ENCODE results near the gene HRH4. TPM values are rescaled to one million over a fixed set of nuclear protein-coding genes. Genes with fewer than 3 reads are reported as not detected.
A peak's percentile ranks its signal among the peaks of the same experiment; 100 is the strongest.

HRH4 gene
- total and polyA plus RNA-seq, 9 donors: 0.04 to 0.09 (median 0.06) TPM; not detected in 5

DNA sequence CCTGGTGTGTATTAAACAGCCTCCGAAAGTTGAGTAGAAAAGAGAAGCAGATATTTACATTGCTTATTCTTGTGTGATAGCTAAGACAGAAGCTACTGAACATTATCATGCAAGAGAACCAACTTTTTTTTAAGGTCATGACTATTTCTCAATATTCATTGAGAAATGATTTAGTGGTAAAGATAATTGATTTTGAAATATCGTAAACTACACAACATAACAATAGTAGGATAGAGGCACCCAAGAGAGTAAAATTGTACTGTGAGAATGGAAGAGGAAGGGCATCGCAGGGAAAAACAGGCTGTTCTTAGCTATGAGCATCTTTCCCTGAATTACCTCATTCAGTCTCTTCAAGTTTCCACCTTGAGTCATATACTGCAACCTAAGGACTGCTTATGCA, 25.2 kb downstream of the HRH4 start:
- WGBS (ENCODE audit: insufficient coverage): no CpG with 5 or more reads among the region's 3 CpGs
- H3K36me3 ChIP-seq (ENCODE audit: control insufficient read depth, insufficient read depth, low read length): no peaks in the 10 kb centered on the region
- peaks cover 2% of the 10 kb centered on the region for H3K4me1 ChIP-seq (ENCODE audit: control insufficient read depth, insufficient read depth, low read length)
- no peak overlapping the region for H3K27ac ChIP-seq (ENCODE audit: low read length)
- H3K27me3 ChIP-seq (ENCODE audit: control insufficient read depth, insufficient read depth, low read length): no peaks in the 10 kb centered on the region
- H3K9me3 ChIP-seq (replicated peaks; ENCODE audit: control insufficient read depth, low read depth, low read length): no peaks in the 10 kb centered on the region
- no peak for DNase-seq
- H3K4me3 ChIP-seq (ENCODE audit: low read length): no peak overlapping the region

DNA sequence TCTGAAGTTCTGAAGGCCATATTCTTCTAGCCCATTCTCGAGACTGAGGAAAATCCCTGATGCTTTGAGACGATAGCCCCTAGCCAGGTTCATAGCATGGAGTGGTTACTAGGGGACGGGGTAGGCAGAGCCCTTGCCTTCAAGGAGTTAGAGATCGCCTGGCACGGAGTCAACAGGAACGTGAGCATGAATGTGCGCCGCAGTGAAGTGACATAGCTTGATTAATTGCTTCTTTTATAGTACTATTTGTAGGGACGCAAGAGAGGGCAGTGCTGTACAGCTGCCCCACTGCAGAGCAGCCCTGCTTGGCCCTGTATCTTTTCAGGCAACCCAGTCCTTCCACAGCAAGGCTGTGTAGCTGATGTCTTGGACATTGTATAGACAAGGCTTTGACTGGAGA, 26.2 kb downstream of the HRH4 start:
- 57% methylated on average over 8 of the region's 9 CpGs for WGBS (ENCODE audit: insufficient coverage)
- Histone ChIP-seq H3K9me3 (replicated peaks; ENCODE audit: control insufficient read depth, low read depth, low read length) (no peaks in the 10 kb centered on the region), H3K4me3 (ENCODE audit: low read length) (no peak overlapping the region), H3K27ac (ENCODE audit: low read length) (no peak overlapping the region), H3K4me1 (ENCODE audit: control insufficient read depth, insufficient read depth, low read length) (peaks cover 2% of the 10 kb centered on the region), H3K27me3 (ENCODE audit: control insufficient read depth, insufficient read depth, low read length) (no peaks in the 10 kb centered on the region), H3K36me3 (ENCODE audit: control insufficient read depth, insufficient read depth, low read length) (no peaks in the 10 kb centered on the region)
- DNase-seq: no peak

DNA sequence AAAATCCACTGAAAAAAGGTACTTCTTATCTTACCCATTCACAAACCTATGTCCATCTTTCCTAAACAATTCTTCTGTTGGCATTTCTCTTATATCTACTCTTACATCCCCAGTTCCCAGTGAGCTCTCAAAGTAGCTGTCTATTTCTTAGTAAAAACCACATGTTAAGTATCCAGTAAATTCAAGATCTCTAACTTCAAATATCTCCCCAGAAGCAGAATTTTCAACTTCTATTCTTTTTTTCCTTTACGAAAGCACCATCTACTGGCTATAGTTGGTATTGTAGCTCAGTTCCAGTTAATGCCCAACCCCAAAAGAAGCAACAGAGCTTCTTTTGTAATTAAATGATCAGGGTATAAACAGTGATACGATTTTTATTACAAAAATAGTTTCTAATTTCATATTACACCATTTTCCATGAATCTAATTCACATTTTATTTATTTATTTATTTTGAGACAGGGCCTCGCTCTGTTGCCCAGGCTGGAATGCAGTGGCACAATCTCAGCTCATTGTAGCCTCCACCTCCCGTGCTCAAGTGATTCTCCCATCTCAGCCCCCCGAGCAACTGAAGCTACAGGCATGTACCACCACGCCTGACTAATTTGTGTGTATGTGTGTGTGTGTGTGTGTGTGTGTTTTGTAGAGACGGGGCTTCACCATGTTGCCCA, 28.5 kb downstream of the HRH4 start:
- 100% methylated on average over 2 of the region's 7 CpGs for WGBS (ENCODE audit: insufficient coverage)
- DNase-seq: peak; percentile 71

DNA sequence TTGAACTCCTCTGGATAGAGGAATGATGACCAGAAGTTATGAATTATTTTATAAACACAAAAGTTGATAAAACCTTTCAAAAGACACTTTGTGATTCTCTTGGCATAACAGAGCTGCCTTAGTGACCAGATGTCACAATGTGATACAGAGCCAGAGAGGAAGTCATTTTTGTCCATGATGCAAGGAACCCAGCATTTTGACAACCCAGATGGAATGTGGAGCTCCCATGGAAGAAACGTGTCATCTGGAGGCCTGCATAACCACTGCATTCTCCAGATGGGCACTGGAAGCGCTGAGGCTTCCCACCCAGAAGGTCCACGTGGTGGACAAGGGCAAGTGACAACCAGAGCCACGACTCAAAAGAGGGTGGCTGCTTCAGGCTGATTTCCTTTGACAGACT, 30.1 kb downstream of the HRH4 start:
- 40% methylated on average over 4 of the region's 4 CpGs for WGBS (ENCODE audit: insufficient coverage)
- Histone ChIP-seq H3K4me3 (ENCODE audit: low read length) (no peak overlapping the region), H3K36me3 (ENCODE audit: control insufficient read depth, insufficient read depth, low read length) (no peaks in the 10 kb centered on the region), H3K4me1 (ENCODE audit: control insufficient read depth, insufficient read depth, low read length) (peaks cover 4% of the 10 kb centered on the region), H3K9me3 (replicated peaks; ENCODE audit: control insufficient read depth, low read depth, low read length) (peaks cover 5% of the 10 kb centered on the region), H3K27ac (ENCODE audit: low read length) (no peak overlapping the region), H3K27me3 (ENCODE audit: control insufficient read depth, insufficient read depth, low read length) (no peaks in the 10 kb centered on the region)
- peak; percentile 34 for DNase-seq

More for the DNA sequence above, 28.5 kb downstream of the HRH4 start:
- Histone ChIP-seq H3K4me3 (ENCODE audit: low read length) (no peak overlapping the region), H3K27me3 (ENCODE audit: control insufficient read depth, insufficient read depth, low read length) (no peaks in the 10 kb centered on the region), H3K9me3 (replicated peaks; ENCODE audit: control insufficient read depth, low read depth, low read length) (peaks cover 4% of the 10 kb centered on the region), H3K27ac (ENCODE audit: low read length) (no peak overlapping the region), H3K36me3 (ENCODE audit: control insufficient read depth, insufficient read depth, low read length) (no peaks in the 10 kb centered on the region), H3K4me1 (ENCODE audit: control insufficient read depth, insufficient read depth, low read length) (peaks cover 4% of the 10 kb centered on the region)

DNA sequence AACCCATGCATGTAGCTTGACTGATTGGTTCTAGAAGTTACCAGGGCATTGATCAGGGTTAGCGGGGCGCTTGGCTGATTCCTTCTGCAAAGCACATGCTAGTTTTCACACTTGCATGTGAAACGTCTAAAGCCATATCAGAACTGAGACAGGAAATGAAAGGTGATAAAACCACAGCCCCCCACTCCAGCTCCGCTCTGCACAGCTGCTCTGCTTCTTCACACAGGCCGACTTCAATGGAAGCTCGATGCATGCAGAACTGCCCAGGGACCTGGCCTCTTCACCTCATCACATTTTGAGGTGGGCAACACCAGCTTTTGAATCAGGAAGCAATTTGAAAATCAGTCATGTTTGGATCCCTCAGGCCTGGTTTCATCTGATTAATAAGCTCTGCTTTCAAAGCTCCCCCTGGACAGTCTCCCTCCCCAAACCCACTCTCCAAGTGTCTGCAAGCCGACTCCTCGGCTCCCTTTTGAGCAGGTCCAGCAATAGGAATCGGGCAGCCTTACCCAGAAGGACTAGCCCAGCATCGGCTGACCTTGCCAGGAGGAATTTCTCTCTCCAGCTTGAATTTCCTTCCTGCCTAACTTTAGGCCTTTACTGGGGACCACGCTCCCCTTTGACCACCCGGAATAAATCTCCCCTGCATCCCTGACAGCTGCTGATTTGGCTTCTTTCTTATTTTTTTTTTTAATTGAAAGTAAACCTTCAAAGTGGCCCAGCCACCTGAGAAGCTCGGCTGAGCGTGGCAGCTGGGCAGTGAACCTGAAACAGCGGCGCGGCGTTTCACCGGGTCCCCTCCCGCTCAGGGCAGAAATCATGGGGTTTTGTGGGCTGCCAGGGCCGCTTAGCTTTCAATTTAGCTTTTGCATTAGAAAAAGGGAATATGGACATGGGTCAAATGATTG, 31.7 kb downstream of the HRH4 start:
- peaks cover 5% of the 10 kb centered on the region for H3K9me3 ChIP-seq (replicated peaks; ENCODE audit: control insufficient read depth, low read depth, low read length)
- no peaks in the 10 kb centered on the region for H3K27me3 ChIP-seq (ENCODE audit: control insufficient read depth, insufficient read depth, low read length)
- H3K4me1 ChIP-seq (ENCODE audit: control insufficient read depth, insufficient read depth, low read length): peaks cover 9% of the 10 kb centered on the region
- no peaks in the 10 kb centered on the region for H3K36me3 ChIP-seq (ENCODE audit: control insufficient read depth, insufficient read depth, low read length)
- 61% methylated on average over 17 of the region's 21 CpGs for WGBS (ENCODE audit: insufficient coverage)
- H3K27ac ChIP-seq (ENCODE audit: low read length): no peak overlapping the region
- DNase-seq: no peak
- no peak overlapping the region for H3K4me3 ChIP-seq (ENCODE audit: low read length)

DNA sequence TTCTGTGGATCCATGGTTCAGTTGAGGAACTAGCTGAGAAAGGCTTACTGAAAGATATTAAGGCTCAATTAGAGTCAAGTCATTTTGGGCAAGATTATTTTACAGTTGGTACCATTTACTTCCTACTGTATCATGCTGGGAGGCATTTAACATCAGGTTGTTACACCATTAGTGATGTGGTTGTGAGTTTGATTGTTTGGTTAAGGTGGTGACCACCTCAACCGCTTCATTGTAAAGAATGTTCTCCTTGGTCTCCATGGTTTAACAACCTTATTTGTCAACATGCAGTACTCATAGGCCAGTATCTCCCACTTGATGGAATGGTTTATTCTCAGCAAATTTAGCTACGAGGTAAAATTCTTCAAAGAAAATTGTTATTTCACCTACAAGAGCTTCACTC, 34.1 kb downstream of the HRH4 start:
- Histone ChIP-seq H3K9me3 (replicated peaks; ENCODE audit: control insufficient read depth, low read depth, low read length) (peaks cover 5% of the 10 kb centered on the region), H3K36me3 (ENCODE audit: control insufficient read depth, insufficient read depth, low read length) (no peaks in the 10 kb centered on the region), H3K27me3 (ENCODE audit: control insufficient read depth, insufficient read depth, low read length) (no peaks in the 10 kb centered on the region), H3K4me3 (ENCODE audit: low read length) (no peak overlapping the region), H3K4me1 (ENCODE audit: control insufficient read depth, insufficient read depth, low read length) (peaks cover 14% of the 10 kb centered on the region), H3K27ac (ENCODE audit: low read length) (no peak overlapping the region)
- DNase-seq: no peak
- WGBS (ENCODE audit: insufficient coverage): no CpG with 5 or more reads among the region's 2 CpGs

DNA sequence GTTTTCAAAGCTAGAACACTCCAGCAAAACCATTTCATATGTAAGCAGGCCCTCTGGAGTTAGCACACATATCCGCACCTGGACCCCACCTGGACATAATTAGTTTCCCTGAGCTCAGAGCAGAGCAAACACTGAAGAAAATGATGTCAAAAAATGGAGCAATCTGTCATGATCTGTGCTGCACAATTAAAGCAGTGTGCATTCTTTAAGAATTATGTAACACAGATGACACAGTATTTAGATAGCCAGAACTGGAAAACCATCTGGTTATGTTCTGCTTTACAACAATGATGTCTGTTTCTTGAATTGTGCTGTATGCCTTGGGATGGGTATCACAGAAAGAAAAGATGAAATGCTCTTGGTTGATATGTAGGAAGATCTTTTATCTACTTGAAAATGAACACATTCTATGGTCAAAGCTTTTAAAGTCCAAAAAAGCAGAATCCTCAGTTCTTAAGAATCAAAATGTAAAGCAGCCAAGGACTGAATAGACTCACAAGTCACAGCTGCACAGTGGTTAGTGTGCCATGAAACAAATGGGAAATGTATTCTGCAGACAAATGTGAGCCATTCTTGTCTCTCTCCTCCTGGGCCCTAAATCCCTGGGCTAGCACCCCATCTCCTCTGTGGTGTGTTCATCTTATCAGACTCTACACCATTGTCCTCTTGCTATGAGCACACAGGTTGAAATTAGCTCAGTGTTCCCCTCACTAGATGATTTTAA, 36.8 kb downstream of the HRH4 start:
- H3K27me3 ChIP-seq (ENCODE audit: control insufficient read depth, insufficient read depth, low read length): no peaks in the 10 kb centered on the region
- peak overlapping the region; percentile 83 for H3K27ac ChIP-seq (ENCODE audit: low read length)
- H3K4me3 ChIP-seq (ENCODE audit: low read length): no peak overlapping the region
- peaks cover 11% of the 10 kb centered on the region for H3K4me1 ChIP-seq (ENCODE audit: control insufficient read depth, insufficient read depth, low read length)
- WGBS (ENCODE audit: insufficient coverage): no CpG with 5 or more reads among the region's 1 CpG
- DNase-seq: peak; percentile 90
- H3K36me3 ChIP-seq (ENCODE audit: control insufficient read depth, insufficient read depth, low read length): no peaks in the 10 kb centered on the region
- H3K9me3 ChIP-seq (replicated peaks; ENCODE audit: control insufficient read depth, low read depth, low read length): peaks cover 5% of the 10 kb centered on the region

DNA sequence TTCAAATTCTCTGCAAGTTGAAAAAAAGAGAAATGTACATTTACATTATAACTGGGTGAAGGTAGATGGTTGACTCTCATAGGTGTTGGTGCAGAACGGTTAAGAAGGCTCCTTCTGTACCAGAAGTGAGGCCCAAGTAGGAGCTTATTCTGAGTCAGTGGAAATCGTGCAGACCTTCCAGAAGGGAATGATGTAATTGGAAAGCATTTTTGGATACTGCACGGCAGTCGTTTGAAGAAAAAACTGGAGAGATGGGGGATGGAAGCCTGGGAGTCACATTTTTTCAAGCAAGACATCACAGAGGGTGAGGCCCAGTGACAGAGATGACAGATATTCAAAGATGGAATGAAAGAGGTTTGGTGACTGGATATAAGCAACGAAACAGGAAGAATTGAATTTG, 39.4 kb downstream of the HRH4 start:
- 39% methylated on average over 5 of the region's 5 CpGs for WGBS (ENCODE audit: insufficient coverage)
- DNase-seq: peak; percentile 90
- Histone ChIP-seq H3K27me3 (ENCODE audit: control insufficient read depth, insufficient read depth, low read length) (no peaks in the 10 kb centered on the region), H3K27ac (ENCODE audit: low read length) (no peak overlapping the region), H3K4me3 (ENCODE audit: low read length) (no peak overlapping the region), H3K36me3 (ENCODE audit: control insufficient read depth, insufficient read depth, low read length) (no peaks in the 10 kb centered on the region), H3K4me1 (ENCODE audit: control insufficient read depth, insufficient read depth, low read length) (peaks cover 10% of the 10 kb centered on the region), H3K9me3 (replicated peaks; ENCODE audit: control insufficient read depth, low read depth, low read length) (no peaks in the 10 kb centered on the region)

DNA sequence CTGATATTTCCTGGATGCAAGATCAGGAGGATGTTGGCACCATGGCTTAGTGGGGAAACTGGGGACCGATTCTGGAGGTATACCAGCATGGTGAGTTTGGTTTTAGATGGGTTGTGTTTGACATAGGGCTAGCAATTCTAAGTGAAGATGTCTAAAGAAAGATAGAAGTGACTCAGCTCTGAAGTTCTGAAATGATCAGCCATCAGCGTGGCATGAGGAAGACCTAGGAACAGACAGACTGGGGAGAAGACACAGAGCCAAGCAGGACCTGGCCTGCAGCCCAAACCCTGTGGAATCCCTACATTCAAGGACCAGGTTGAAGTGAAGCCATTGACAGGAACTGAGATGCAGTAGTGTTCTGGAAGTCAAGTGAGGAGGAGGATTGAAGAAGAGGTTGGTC, 39.8 kb downstream of the HRH4 start:
- 89% methylated on average over 2 of the region's 2 CpGs for WGBS (ENCODE audit: insufficient coverage)
- Histone ChIP-seq H3K36me3 (ENCODE audit: control insufficient read depth, insufficient read depth, low read length) (no peaks in the 10 kb centered on the region), H3K4me3 (ENCODE audit: low read length) (no peak overlapping the region), H3K27me3 (ENCODE audit: control insufficient read depth, insufficient read depth, low read length) (no peaks in the 10 kb centered on the region), H3K9me3 (replicated peaks; ENCODE audit: control insufficient read depth, low read depth, low read length) (no peaks in the 10 kb centered on the region), H3K4me1 (ENCODE audit: control insufficient read depth, insufficient read depth, low read length) (peaks cover 10% of the 10 kb centered on the region), H3K27ac (ENCODE audit: low read length) (no peak overlapping the region)
- DNase-seq: no peak

DNA sequence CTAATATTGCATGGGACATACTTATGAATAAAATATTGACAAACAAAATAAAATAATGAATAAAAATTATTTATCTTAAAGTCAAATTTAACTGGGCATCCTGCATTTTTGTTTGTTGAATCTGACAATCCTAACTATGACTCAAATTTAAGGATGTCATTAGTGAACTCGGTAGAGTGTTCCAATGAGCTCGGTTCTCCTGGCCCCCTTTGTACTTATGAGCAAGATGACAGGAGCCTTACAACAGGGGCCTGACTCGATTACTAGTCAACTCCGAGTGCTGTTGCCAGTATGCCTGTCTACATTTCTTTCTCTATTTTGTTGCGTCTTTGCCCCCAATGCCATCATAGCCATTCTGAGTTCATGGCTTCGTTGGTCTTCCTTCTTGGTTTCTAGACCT, 40.3 kb downstream of the HRH4 start:
- Histone ChIP-seq H3K36me3 (ENCODE audit: control insufficient read depth, insufficient read depth, low read length) (no peaks in the 10 kb centered on the region), H3K4me3 (ENCODE audit: low read length) (no peak overlapping the region), H3K4me1 (ENCODE audit: control insufficient read depth, insufficient read depth, low read length) (peaks cover 10% of the 10 kb centered on the region), H3K27me3 (ENCODE audit: control insufficient read depth, insufficient read depth, low read length) (no peaks in the 10 kb centered on the region), H3K9me3 (replicated peaks; ENCODE audit: control insufficient read depth, low read depth, low read length) (no peaks in the 10 kb centered on the region), H3K27ac (ENCODE audit: low read length) (no peak overlapping the region)
- DNase-seq: no peak
- WGBS (ENCODE audit: insufficient coverage): 84% methylated on average over 6 of the region's 6 CpGs

Measured in muscle of leg (tissue), 11 donors.